Activated CD4-positive, alpha-beta memory T cell treated with anti-CD3 and anti-CD28 coated beads for 36 hours (primary cell): ENCODE data around the gene GPT2. TPM values are rescaled to one million over a fixed set of nuclear protein-coding genes. Genes with fewer than 3 reads are reported as not detected.
A peak's percentile ranks its signal among the peaks of the same experiment; 100 is the strongest.

Experiments used
- CTCF ChIA-PET: fragments of 350-600 bp; sonication (Branson Sonifier 250); formaldehyde crosslinking; loops from one replicate; lab custom pipeline; 2021; ENCODE audit warnings: antibody characterized with exemption, inconsistent platforms; lab: Charles Lee
- POLR2A ChIA-PET: fragments of 350-600 bp; sonication (Branson Sonifier 250); formaldehyde crosslinking; loops from one replicate; lab custom pipeline; 2021; ENCODE audit warnings: antibody characterized with exemption; lab: Charles Lee
- DNase-seq: peaks from one replicate; pipeline ENCODE4 v3.0.0-alpha.2; 2020
- H3K27ac Mint-ChIP-seq: one replicate; pipeline ENCODE4 v1.8.0; 2021; ENCODE audit warnings: mixed read lengths
- H3K27me3 Mint-ChIP-seq: one replicate; pipeline ENCODE4 v1.8.0; 2021; ENCODE audit warnings: mixed read lengths
- H3K36me3 Mint-ChIP-seq: one replicate; pipeline ENCODE4 v1.8.0; 2021; ENCODE audit warnings: mixed read lengths
- H3K4me1 Mint-ChIP-seq: one replicate; pipeline ENCODE4 v1.8.0; 2021; ENCODE audit warnings: low read depth, mixed read lengths
- H3K4me3 Mint-ChIP-seq: one replicate; pipeline ENCODE4 v1.8.0; 2021; ENCODE audit warnings: mild to moderate bottlenecking, mixed read lengths
- H3K9me3 Mint-ChIP-seq: one replicate; pipeline ENCODE4 v1.8.0; 2021; ENCODE audit warnings: mixed read lengths
- intact Hi-C: fragments of 100-400 bp; cut with micrococcal nuclease; formaldehyde crosslinking; loops from one replicate; pipeline ENCODE4 v1.15.1; 2023
- total RNA-seq, 2 experiments: library from RNA; stranded (reverse); gene quantifications; one replicate each; pipeline ENCODE4 v1.2.3, GENCODE V29; 2021

GPT2 gene
- total RNA-seq, 2 experiments from 2014 or later, result 20.2 to 23.1 TPM

- DNase-seq, result no peak
- Mint-ChIP-seq H3K27ac (peak overlapping the region; percentile 98), H3K36me3 (peaks cover 19% of the 10 kb centered on the region), H3K4me3 (peak overlapping the region; percentile 18), H3K9me3 (no peaks in the 10 kb centered on the region), H3K27me3 (no peaks in the 10 kb centered on the region), H3K4me1 (peaks cover 47% of the 10 kb centered on the region)
- intact Hi-C loops, result loop anchor here (10.0 kb wide), 1 partner anchor 1640 kb away; the partner anchor contains the start of gene N4BP1
- POLR2A ChIA-PET, result interaction anchor here (1.2 to 3.7 kb wide), 4 partner anchors 9 to 486 kb away, joined by 3 to 36 read pairs (median 8); partner anchors contain the start of genes ITFG1 and PHKB
- CTCF ChIA-PET, result interaction anchor here (0.6 to 6.2 kb wide), 5 partner anchors 27 to 168 kb away, joined by 3 to 47 read pairs (median 6); partner anchors contain the start of gene NETO2
These were observed 91.0 kb downstream of the GPT2 start for GRCh38 chr16:46975165-46975564.

GRCh38 chr16:46975908-46976470 lies 91.8 kb downstream of the GPT2 start:
- H3K36me3 Mint-ChIP-seq, result peaks cover 15% of the 10 kb centered on the region
- ChIA-PET POLR2A (no interaction called here), CTCF (interaction anchor here (1.0 to 6.2 kb wide), 4 partner anchors 28 to 167 kb away, joined by 3 to 47 read pairs (median 5); partner anchors contain the start of gene NETO2)
- no peaks in the 10 kb centered on the region for H3K27me3 Mint-ChIP-seq
- intact Hi-C loops, result loop anchor here (10.0 kb wide), 1 partner anchor 1639 kb away; the partner anchor contains the start of gene N4BP1
- H3K27ac Mint-ChIP-seq, result peak overlapping the region; percentile 73
- no peak for DNase-seq
- peaks cover 43% of the 10 kb centered on the region for H3K4me1 Mint-ChIP-seq
- no peaks in the 10 kb centered on the region for H3K9me3 Mint-ChIP-seq
- H3K4me3 Mint-ChIP-seq, result peak overlapping the region; percentile 17

- H3K4me1 Mint-ChIP-seq, result peaks cover 39% of the 10 kb centered on the region
- ChIA-PET POLR2A (interaction anchor here (0.5 kb wide), 1 partner anchor 11 kb away, joined by 6 read pairs; no protein-coding TSS in a partner anchor), CTCF (interaction anchor here (1.2 to 6.2 kb wide), 3 partner anchors 41 to 167 kb away, joined by 3 to 47 read pairs (median 7); partner anchors contain the start of gene NETO2)
- intact Hi-C loops, result loop anchor here (10.0 kb wide), 1 partner anchor 1638 kb away; the partner anchor contains the start of gene N4BP1
- H3K9me3 Mint-ChIP-seq, result no peaks in the 10 kb centered on the region
- DNase-seq, result no peak
- peaks cover 11% of the 10 kb centered on the region for H3K36me3 Mint-ChIP-seq
- no peaks in the 10 kb centered on the region for H3K27me3 Mint-ChIP-seq
- no peak overlapping the region for H3K4me3 Mint-ChIP-seq
- H3K27ac Mint-ChIP-seq, result peak overlapping the region; percentile 73
These were observed 92.4 kb downstream of the GPT2 start for GRCh38 chr16:46976550-46976949.

Other genes starting within 250 kb of the GPT2 start
- gene VPS35, start 195.2 kb upstream of the GPT2 start, total RNA-seq, result 100 to 1,000 TPM; 112 to 114 TPM
- 10 to 100 TPM; 48.6 to 51.7 TPM for gene ORC6, start 194.7 kb upstream of the GPT2 start, total RNA-seq
- gene MYLK3, start 136.0 kb upstream of the GPT2 start, total RNA-seq, result under 1 TPM in 1 of 2 experiments, not detected in 1; 0.15 TPM
- 10 to 100 TPM; 18.1 to 18.2 TPM for gene C16orf87, start 53.2 kb upstream of the GPT2 start, total RNA-seq
- 10 to 100 TPM; 78.9 to 80.6 TPM for gene DNAJA2, start 89.3 kb downstream of the GPT2 start, total RNA-seq